ENCODE measurements around the gene POC1B.

- TF ChIP-seq CTCF (conservative IDR thresholded peaks at IDR 0.05; ENCODE audit: low read depth, low read length) (no peak), EZH2 (IDR thresholded peaks at IDR 0.05; ENCODE audit: low read length, unreplicated experiment) (no peak), EZH2phosphoT487 (IDR thresholded peaks at IDR 0.05; ENCODE audit: borderline replicate concordance, low read length) (no peak)
These were observed 146.6 kb downstream of the POC1B start for GRCh38 chr12:89379148-89379838.

Data from PC-3 (cell line).